ENCODE measurements around the gene ACY1. TPM values are rescaled to one million over a fixed set of nuclear protein-coding genes. Genes with fewer than 3 reads are reported as not detected.

Gene ACY1
- total RNA-seq, 1 experiment from 2014 or later = 62.6 TPM

- Histone ChIP-seq H3K23ac (ENCODE audit: insufficient read length, low read depth, low read length) (no peak overlapping the region), H2BK12ac (ENCODE audit: insufficient read length, low read depth, low read length) (no peak overlapping the region), H4K8ac (replicated peaks; ENCODE audit: insufficient read length, low read depth, low read length) (no peak overlapping the region), H3K18ac (ENCODE audit: insufficient read length, low read depth, low read length) (no peak overlapping the region), H3K4me2 (ENCODE audit: insufficient read depth, insufficient read length, low read length) (peak overlapping the region; percentile 36), H3K56ac (ENCODE audit: insufficient read length, low read depth, low read length) (no peak overlapping the region), H3K4ac (ENCODE audit: low read depth, low read length) (no peak overlapping the region), H2BK20ac (ENCODE audit: low read depth, low read length, poor library complexity, severe bottlenecking) (no peak overlapping the region), H3K9me3 (ENCODE audit: control insufficient read depth, low read depth, low read length) (no peaks in the 10 kb centered on the region), H3K27me3 (ENCODE audit: insufficient read depth, low read length) (no peaks in the 10 kb centered on the region), H3K79me1 (ENCODE audit: insufficient read depth, low read depth, low read length, poor library complexity, severe bottlenecking) (no peaks in the 10 kb centered on the region), H2BK5ac (ENCODE audit: insufficient read length, low read length) (no peak overlapping the region), H3K79me2 (ENCODE audit: insufficient read depth, low read length) (no peaks in the 10 kb centered on the region), H3K27ac (ENCODE audit: insufficient read length, low read depth, low read length) (no peak overlapping the region), H3K23me2 (ENCODE audit: insufficient read length, low read depth, low read length, poor library complexity, severe bottlenecking) (no peaks in the 10 kb centered on the region), H4K91ac (ENCODE audit: insufficient read length, low read depth, low read length) (no peak overlapping the region), H4K5ac (ENCODE audit: insufficient read length, low read depth, low read length) (no peak overlapping the region), H2AFZ (ENCODE audit: low read length) (no peak overlapping the region), H3K4me1 (ENCODE audit: insufficient read depth, low read length) (peaks cover 15% of the 10 kb centered on the region; the same call in 1 of the 2 replicates), H3K9ac (ENCODE audit: extremely low read depth, insufficient read length, low read length) (no peak overlapping the region), H2BK120ac (ENCODE audit: low read depth, low read length, poor library complexity, severe bottlenecking) (no peak overlapping the region), H2AK5ac (ENCODE audit: insufficient read length, low read length) (no peak overlapping the region), H2BK15ac (ENCODE audit: low read depth, low read length) (no peak overlapping the region), H4K20me1 (ENCODE audit: control insufficient read depth, insufficient read depth, insufficient read length) (no peaks in the 10 kb centered on the region), H3T11ph (ENCODE audit: low read length) (no peak overlapping the region), H3K14ac (ENCODE audit: insufficient read depth, low read length) (0 out of 2 replicates have a peak overlapping the region, but pooled peaks have one; percentile 5)
- TF ChIP-seq CTCF (conservative IDR thresholded peaks at IDR 0.05) = no peak
- H3K4me3 Mint-ChIP-seq = peak overlapping the region; percentile 1 to 75; a peak in 3 of 5 replicates
- DNase-seq = no peak
- no peaks in the 10 kb centered on the region; a peak in 1 of 7 replicates for H3K36me3 Mint-ChIP-seq (ENCODE audit: insufficient read depth in 1 of 3, low read depth in 3 of 3)
- H3K9me3 Mint-ChIP-seq = no peaks in the 10 kb centered on the region
- peaks cover 51 to 62% of the 10 kb centered on the region in 2 experiments for H3K4me1 Mint-ChIP-seq
- no CpG with 5 or more reads among the region's 4 CpGs for WGBS (ENCODE audit: extremely low coverage, insufficient read length, low lambda C conversion rate)
- peak overlapping the region in 2 of 3 experiments; percentile 28 to 77; a peak in 4 of 7 replicates for H3K27ac Mint-ChIP-seq
- peaks cover 4% of the 10 kb centered on the region for H3K27me3 Mint-ChIP-seq (ENCODE audit: low read depth)
These were observed 21.6 kb downstream of the ACY1 start for GRCh38 chr3:52004906-52005395.

All from H9 (cell line).